GM12873 (cell line): Measurements from ENCODE around the gene ABLIM2.

Experiments
- CTCF ChIP-seq: IDR thresholded peaks from 2 replicates; pipeline ENCODE4 v1.5.1; 2012; ENCODE audit warnings: low read depth, mild to moderate bottlenecking, moderate library complexity, low read length, control low read depth; ENCODE audit not compliant: insufficient read depth; ENCODE audit errors: missing control alignments

The ABLIM2 gene

DNA sequence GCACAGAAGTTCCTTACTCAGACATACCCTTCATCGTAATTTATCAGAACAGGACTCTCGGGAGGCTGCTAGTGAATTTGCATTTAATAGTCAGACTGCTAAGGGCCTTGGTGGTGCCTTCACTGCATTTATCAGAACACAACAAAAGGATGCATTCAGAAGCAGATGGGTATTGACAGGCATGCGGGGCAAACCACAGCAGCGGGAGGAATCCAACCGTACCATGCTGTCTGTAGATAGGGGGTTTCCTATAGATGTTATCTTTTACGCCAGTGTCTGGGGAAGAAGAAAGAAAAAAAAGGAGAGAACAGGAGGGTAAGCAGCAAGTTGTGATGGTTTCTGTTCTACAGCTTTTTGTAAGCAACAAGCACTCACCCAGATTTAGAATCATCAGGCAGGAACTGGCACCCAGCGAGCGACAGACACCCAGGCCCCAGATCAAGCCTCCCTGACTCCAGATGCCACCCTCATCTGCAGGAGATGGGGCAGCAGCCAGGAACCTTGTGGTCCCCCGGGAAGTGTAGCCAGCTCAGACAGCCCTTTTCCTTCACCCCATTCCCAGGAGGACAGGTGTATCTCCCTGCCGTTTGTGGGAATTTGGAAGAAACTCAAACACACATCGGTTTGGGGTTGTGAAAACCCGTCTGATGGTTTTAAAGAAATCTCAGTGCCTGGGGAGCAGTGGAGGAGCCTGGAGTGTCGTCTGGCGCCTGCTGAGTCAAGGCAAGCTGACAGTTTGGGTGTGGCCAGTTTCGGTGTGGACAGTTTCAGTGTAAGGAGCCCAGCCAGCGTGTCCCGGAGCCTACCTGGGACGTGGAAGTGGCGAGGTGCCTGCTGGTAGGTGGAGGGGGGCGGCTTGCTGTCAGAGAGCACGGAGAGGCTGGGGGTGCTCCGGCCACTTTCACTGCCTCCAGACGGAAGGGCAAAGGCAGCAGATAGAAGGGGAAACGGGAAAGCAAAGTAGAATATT, 138.9 kb downstream of the ABLIM2 start:
- no peak for TF ChIP-seq CTCF

DNA sequence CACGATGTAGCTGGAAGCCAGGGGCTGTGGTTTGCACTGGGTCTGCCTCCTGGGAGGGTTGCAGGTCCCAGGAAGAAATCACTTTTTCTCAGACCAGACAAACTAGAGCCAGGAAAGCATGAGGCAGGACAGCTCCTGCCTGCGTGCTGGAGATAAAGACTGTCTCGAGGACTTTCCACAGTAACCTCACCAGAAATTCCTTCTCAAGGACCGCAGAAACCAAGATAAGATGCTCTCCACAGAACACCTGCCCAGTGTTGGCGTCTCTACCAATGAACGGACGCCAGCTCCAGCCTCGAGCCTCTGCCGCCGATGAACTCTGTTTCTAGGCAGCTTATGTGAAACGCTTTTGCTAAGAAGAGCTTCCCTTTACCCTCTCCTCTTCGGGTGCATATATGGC, 142.1 kb downstream of the ABLIM2 start:
- TF ChIP-seq CTCF = no peak

- no peak for TF ChIP-seq CTCF
These were observed 143.1 kb downstream of the ABLIM2 start for GRCh38 chr4:8015512-8015911.

DNA sequence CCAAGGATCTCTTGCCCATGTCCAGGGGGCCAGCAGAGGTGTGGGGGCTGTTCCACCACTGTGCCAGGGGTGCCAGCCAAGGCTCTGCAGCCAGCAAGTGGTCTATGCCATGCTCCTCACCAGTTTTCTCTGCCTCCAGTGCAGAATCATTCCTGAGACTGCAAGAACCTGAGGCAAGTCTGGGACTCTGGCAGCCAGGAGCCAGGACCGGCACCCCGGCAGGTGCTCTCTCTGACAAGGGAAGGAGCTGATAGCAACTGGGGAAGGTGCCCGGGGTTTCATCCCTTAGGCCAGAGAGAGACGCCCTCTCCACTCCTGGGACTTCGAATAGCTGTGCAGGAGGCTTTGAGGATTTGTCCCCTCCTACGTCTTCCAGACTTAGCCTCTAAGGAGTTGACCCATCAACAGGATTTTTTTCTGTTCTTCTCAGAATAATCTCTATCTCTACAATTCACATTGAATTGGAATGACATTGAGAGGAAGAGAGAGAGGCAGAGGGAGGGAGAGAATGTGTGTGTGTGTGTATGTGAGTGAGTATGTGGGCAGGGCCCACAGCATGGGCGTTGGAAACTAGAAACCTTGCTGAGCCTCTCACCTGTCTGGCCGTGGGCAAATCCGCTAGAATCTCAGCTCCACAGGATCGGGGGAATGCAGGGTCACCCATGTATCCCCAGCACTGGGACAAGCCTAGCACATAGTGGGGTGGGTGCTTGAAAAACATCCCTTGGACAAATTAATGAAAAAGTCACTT, 144.5 kb downstream of the ABLIM2 start:
- no peak for TF ChIP-seq CTCF

DNA sequence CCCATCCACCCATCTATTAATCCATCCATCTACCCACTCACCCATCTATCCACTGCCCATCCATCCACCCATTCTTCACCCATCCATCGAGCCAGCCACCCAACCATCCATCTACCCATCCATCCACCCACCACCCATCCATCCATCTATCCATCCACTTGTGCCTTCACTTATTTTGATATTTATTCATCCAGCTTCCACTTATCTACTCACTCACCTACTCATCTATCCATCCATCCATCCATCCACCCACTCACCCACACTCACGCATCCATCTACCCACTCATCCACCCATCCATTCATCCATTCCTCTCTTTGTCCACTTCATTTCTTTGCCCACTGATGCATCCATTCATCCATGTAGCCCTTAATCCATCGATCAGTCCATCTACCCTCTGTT, 146.1 kb downstream of the ABLIM2 start:
- no peak for TF ChIP-seq CTCF

DNA sequence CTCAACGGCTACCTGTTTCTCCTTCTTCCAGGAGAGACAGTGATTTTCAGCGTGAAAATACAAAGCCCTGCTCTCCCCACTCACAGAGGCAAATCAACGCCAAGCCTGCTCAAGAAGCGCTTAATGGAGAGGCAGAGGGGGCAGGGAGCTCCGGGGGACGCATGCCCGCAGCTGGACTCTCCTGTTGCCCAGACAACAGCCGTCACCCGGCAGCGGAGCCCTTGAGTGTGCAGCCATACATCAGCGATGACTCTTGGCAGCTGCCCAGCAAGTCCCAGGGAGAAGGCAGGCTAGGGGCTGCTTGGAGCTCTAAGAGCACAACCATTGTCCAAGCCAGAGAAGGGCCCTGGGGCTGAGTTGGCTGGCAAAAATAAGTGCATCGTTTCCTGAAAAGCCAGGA, 148.0 kb downstream of the ABLIM2 start:
- TF ChIP-seq CTCF = no peak
